AG10803 (cell line): ENCODE data around the gene MUC13.

Source experiments
- DNase-seq: peaks from one replicate; pipeline ENCODE4 v3.0.0; 2010; ENCODE audit warnings: low read depth
- H3K4me3 ChIP-seq: 2 replicates; pipeline ENCODE4 v1.5.1; 2011; ENCODE audit warnings: mild to moderate bottlenecking, low read length, control low read depth
- CTCF ChIP-seq: conservative IDR thresholded peaks from 2 replicates; pipeline ENCODE4 v1.5.1; 2011; ENCODE audit warnings: mild to moderate bottlenecking, low read length, control low read depth, inconsistent platforms

Gene MUC13

GRCh38 chr3:124859025-124859424 is 75.5 kb downstream of the MUC13 start:
- no peak overlapping the region for H3K4me3 ChIP-seq
- no peak for TF ChIP-seq CTCF
- peak; percentile 75 for DNase-seq

GRCh38 chr3:124858275-124858674 is 76.3 kb downstream of the MUC13 start:
- H3K4me3 ChIP-seq: no peak overlapping the region
- DNase-seq: peak; percentile 88
- no peak for TF ChIP-seq CTCF

- H3K4me3 ChIP-seq: no peak overlapping the region
- TF ChIP-seq CTCF: no peak
- no peak for DNase-seq
Measured at GRCh38 chr3:124856677-124857076, 77.9 kb downstream of the MUC13 start.
